GM23248 (cell line): ENCODE results near the gene GMEB2. TPM values are rescaled to one million over a fixed set of nuclear protein-coding genes. Genes with fewer than 3 reads are reported as not detected.

Experiments
- DNase-seq: peaks from one replicate; pipeline ENCODE4 v3.0.0-alpha.2; 2015
- H2AFZ ChIP-seq: fragments of 200-600 bp; sonication (generic); 2 replicates; pipeline ENCODE4 v1.6.1; 2016; ENCODE audit warnings: antibody characterized with exemption
- H3F3A ChIP-seq: fragments of 200-600 bp; sonication (generic); 2 replicates; pipeline ENCODE4 v1.6.1; 2016; ENCODE audit warnings: mild to moderate bottlenecking, antibody characterized with exemption, mixed run types; ENCODE audit not compliant: insufficient read depth
- H3K27ac ChIP-seq: fragments of 200-600 bp; sonication (generic); 2 replicates; pipeline ENCODE4 v1.5.1; 2016; ENCODE audit warnings: mild to moderate bottlenecking
- H3K27me3 ChIP-seq: fragments of 200-600 bp; sonication (generic); replicated peaks from 2 replicates; pipeline ENCODE4 v1.6.1; 2016; ENCODE audit warnings: mild to moderate bottlenecking; ENCODE audit not compliant: insufficient read depth
- H3K36me3 ChIP-seq: fragments of 200-600 bp; sonication (generic); 2 replicates; pipeline ENCODE4 v1.6.1; 2016; ENCODE audit warnings: low read depth, mild to moderate bottlenecking
- H3K4me1 ChIP-seq: fragments of 200-600 bp; sonication (generic); 2 replicates; pipeline ENCODE4 v1.6.1; 2016; ENCODE audit warnings: mild to moderate bottlenecking; ENCODE audit not compliant: insufficient read depth
- H3K4me2 ChIP-seq: fragments of 200-600 bp; sonication (generic); one replicate; pipeline ENCODE4 v1.6.1; 2016; ENCODE audit warnings: mild to moderate bottlenecking; ENCODE audit not compliant: unreplicated experiment
- H3K4me3 ChIP-seq: fragments of 200-600 bp; sonication (generic); 2 replicates; pipeline ENCODE4 v1.5.1; 2016; ENCODE audit warnings: mild to moderate bottlenecking
- H3K79me2 ChIP-seq: fragments of 200-600 bp; sonication (generic); 2 replicates; pipeline ENCODE4 v1.6.1; 2016; ENCODE audit warnings: mild to moderate bottlenecking; ENCODE audit not compliant: insufficient read depth
- H3K9ac ChIP-seq: fragments of 200-600 bp; sonication (generic); 2 replicates; pipeline ENCODE4 v1.6.1; 2016; ENCODE audit warnings: mild to moderate bottlenecking
- H3K9me2 ChIP-seq: fragments of 200-600 bp; sonication (generic); 2 replicates; pipeline ENCODE4 v1.6.1; 2016; ENCODE audit warnings: mixed run types, mild to moderate bottlenecking, moderate library complexity; ENCODE audit not compliant: insufficient read depth
- H3K9me3 ChIP-seq: fragments of 200-600 bp; sonication (generic); one replicate; pipeline ENCODE4 v1.6.1; 2017; ENCODE audit warnings: low read depth
- H4K20me1 ChIP-seq: fragments of 200-600 bp; sonication (generic); 2 replicates; pipeline ENCODE4 v1.6.0; 2016; ENCODE audit not compliant: insufficient read depth
- EZH2 ChIP-seq: fragments of 200-600 bp; sonication (generic); IDR thresholded peaks from 2 replicates; pipeline ENCODE4 v1.6.1; 2018; ENCODE audit warnings: antibody characterized with exemption, mild to moderate bottlenecking; ENCODE audit not compliant: insufficient read depth, poor library complexity, severe bottlenecking
- EZH2phosphoT487 ChIP-seq: fragments of 200-600 bp; sonication (generic); IDR thresholded peaks from 2 replicates; pipeline ENCODE4 v1.6.1; 2018; ENCODE audit warnings: antibody characterized with exemption, moderate library complexity, mild to moderate bottlenecking, low read depth; ENCODE audit not compliant: insufficient read depth
- WGBS, 2 experiments: methylation state at CpG; one replicate each; pipeline ENCODE4 v1.1.6; 2015 to 2017; ENCODE audit warnings: low lambda C conversion rate in 2 of 2, low coverage in 1 of 2; ENCODE audit errors: missing lambda C conversion rate in 2 of 2; 5-methylcytosine and 5-hydroxymethylcytosine counted together
- in situ Hi-C: fragments of 300-500 bp; cut with MboI; formaldehyde crosslinking; loops from 2 replicates; pipeline ENCODE4 v1.15.0; 2020
- polyA plus RNA-seq: library from polyadenylated mRNA; unstranded; fragments of >200 nt; fragmentation: Nextera tagmentation; extraction: Ambion mirVana; gene quantifications from 2 replicates; pipeline ENCODE4 v1.2.1, GENCODE V29; 2016
- total RNA-seq: library from RNA; depleted of rRNA; stranded (reverse); fragments of >200 nt; shearing (Covaris generic); gene quantifications from 2 replicates; pipeline ENCODE4 v1.2.3, GENCODE V29; 2014

Gene GMEB2
- total and polyA plus RNA-seq, 2 experiments from 2014 or later, result 7.8 to 13.6 TPM

GRCh38 chr20:63553251-63553932 is 73.5 kb downstream of the GMEB2 start:
- peak overlapping the region; percentile 90 for H2AFZ ChIP-seq
- in situ Hi-C loops, result no loop called here
- DNase-seq, result peak; percentile 88
- 0 out of 2 replicates have a peak, but pooled peaks cover 11% of the 10 kb centered on the region for H3F3A ChIP-seq
- no peak for TF ChIP-seq EZH2
- TF ChIP-seq EZH2phosphoT487, result no peak
- H3K36me3 ChIP-seq, result no peaks in the 10 kb centered on the region
- no peaks in the 10 kb centered on the region for H3K9me2 ChIP-seq
- no peaks in the 10 kb centered on the region for H3K4me1 ChIP-seq
- no peak overlapping the region for H3K27ac ChIP-seq
- H4K20me1 ChIP-seq, result no peaks in the 10 kb centered on the region
- H3K9ac ChIP-seq, result peak overlapping the region; percentile 75
- peak overlapping the region; percentile 75 for H3K4me3 ChIP-seq
- no peaks in the 10 kb centered on the region for H3K9me3 ChIP-seq
- H3K27me3 ChIP-seq, result no peaks in the 10 kb centered on the region; the same call in 1 of the 2 replicates
- peak overlapping the region; percentile 82 for H3K4me2 ChIP-seq
- 8 to 11% methylated on average over 14 to 30 of the region's 37 CpGs for WGBS, 2 experiments
- H3K79me2 ChIP-seq, result no peaks in the 10 kb centered on the region

GRCh38 chr20:63552481-63553249 is 74.2 kb downstream of the GMEB2 start:
- in situ Hi-C loops, result no loop called here
- Histone ChIP-seq H3K9ac (no peak overlapping the region), H3K4me3 (no peak overlapping the region), H3K27me3 (no peaks in the 10 kb centered on the region; the same call in 1 of the 2 replicates), H4K20me1 (no peaks in the 10 kb centered on the region), H3F3A (0 out of 2 replicates have a peak, but pooled peaks cover 11% of the 10 kb centered on the region), H3K36me3 (no peaks in the 10 kb centered on the region), H3K9me2 (no peaks in the 10 kb centered on the region), H3K4me2 (no peak overlapping the region), H2AFZ (no peak overlapping the region), H3K4me1 (no peaks in the 10 kb centered on the region), H3K79me2 (no peaks in the 10 kb centered on the region), H3K9me3 (no peaks in the 10 kb centered on the region), H3K27ac (no peak overlapping the region)
- TF ChIP-seq EZH2phosphoT487 (no peak), EZH2 (no peak)
- no peak for DNase-seq
- WGBS, 2 experiments, result 55 to 57% methylated on average over 15 of the region's 15 CpGs

GRCh38 chr20:63551068-63551467 is 75.8 kb downstream of the GMEB2 start:
- 0 out of 2 replicates have a peak, but pooled peaks cover 11% of the 10 kb centered on the region for H3F3A ChIP-seq
- H4K20me1 ChIP-seq, result no peaks in the 10 kb centered on the region
- no peaks in the 10 kb centered on the region; the same call in 1 of the 2 replicates for H3K27me3 ChIP-seq
- H3K9me3 ChIP-seq, result no peaks in the 10 kb centered on the region
- DNase-seq, result no peak
- WGBS, 2 experiments, result 21 to 22% methylated on average over 9 of the region's 9 CpGs
- no peaks in the 10 kb centered on the region for H3K36me3 ChIP-seq
- H3K9me2 ChIP-seq, result no peaks in the 10 kb centered on the region
- no peak overlapping the region for H3K4me3 ChIP-seq
- no peak overlapping the region for H3K4me2 ChIP-seq
- in situ Hi-C loops, result no loop called here
- no peaks in the 10 kb centered on the region for H3K79me2 ChIP-seq
- H2AFZ ChIP-seq, result no peak overlapping the region
- no peak overlapping the region for H3K9ac ChIP-seq
- no peaks in the 10 kb centered on the region for H3K4me1 ChIP-seq
- no peak for TF ChIP-seq EZH2phosphoT487
- no peak for TF ChIP-seq EZH2
- no peak overlapping the region for H3K27ac ChIP-seq

- H3K9me3 ChIP-seq, result no peaks in the 10 kb centered on the region
- H4K20me1 ChIP-seq, result no peaks in the 10 kb centered on the region
- in situ Hi-C loops, result no loop called here
- H3K9me2 ChIP-seq, result no peaks in the 10 kb centered on the region
- no peaks in the 10 kb centered on the region for H3K4me1 ChIP-seq
- no peaks in the 10 kb centered on the region for H3K36me3 ChIP-seq
- no peak for DNase-seq
- no peak overlapping the region for H3K9ac ChIP-seq
- TF ChIP-seq EZH2phosphoT487 (no peak), EZH2 (no peak)
- no peaks in the 10 kb centered on the region for H3K79me2 ChIP-seq
- no peaks in the 10 kb centered on the region; the same call in 1 of the 2 replicates for H3K27me3 ChIP-seq
- no peak overlapping the region for H2AFZ ChIP-seq
- H3F3A ChIP-seq, result 0 out of 2 replicates have a peak, but pooled peaks cover 11% of the 10 kb centered on the region
- no peak overlapping the region for H3K4me3 ChIP-seq
- no peak overlapping the region for H3K27ac ChIP-seq
- no peak overlapping the region for H3K4me2 ChIP-seq
- 77% methylated on average over 5 to 18 of the region's 18 CpGs for WGBS, 2 experiments
Observed at GRCh38 chr20:63549679-63550282, 77.1 kb downstream of the GMEB2 start.
